Testis (tissue), 3 donors: ENCODE results near the gene PTGER2. TPM values are rescaled to one million over a fixed set of nuclear protein-coding genes. Genes with fewer than 3 reads are reported as not detected.

ENCODE experiments used
- DNase-seq: peaks from one replicate; pipeline ENCODE4 v3.0.0-alpha.2; 2019
- H3K27ac ChIP-seq, 2 donors: fragments of 200-600 bp; sonication (generic); one replicate each; pipeline ENCODE4 v1.5.1; 2019
- H3K27me3 ChIP-seq: fragments of 200-600 bp; sonication (generic); one replicate; pipeline ENCODE4 v1.5.1; 2019
- H3K36me3 ChIP-seq: fragments of 200-600 bp; sonication (generic); one replicate; pipeline ENCODE4 v1.5.1; 2017; ENCODE audit warnings: low read depth; ENCODE audit errors: missing control alignments
- H3K4me1 ChIP-seq: fragments of 200-600 bp; sonication (generic); one replicate; pipeline ENCODE4 v1.5.1; 2019
- H3K4me3 ChIP-seq, 2 donors: fragments of 200-600 bp; sonication (generic); one replicate each; pipeline ENCODE4 v1.5.1; 2017 to 2019
- H3K9me3 ChIP-seq: fragments of 200-600 bp; sonication (generic); one replicate; pipeline ENCODE4 v1.5.1; 2017
- POLR2A ChIP-seq: fragments of 450-650 bp; IDR thresholded peaks from one replicate; pipeline ENCODE4 v1.6.1; 2017; ENCODE audit warnings: antibody characterized with exemption, mild to moderate bottlenecking, moderate library complexity
- WGBS, 2 donors: methylation state at CpG; one replicate each; pipeline ENCODE4 v1.1.5; 2018; 5-methylcytosine and 5-hydroxymethylcytosine counted together
- intact Hi-C: fragments of 100-400 bp; cut with DNase I; formaldehyde crosslinking; loops from one replicate; pipeline ENCODE4 v1.15.1; 2023; ENCODE audit warnings: low total_unique reads
- polyA plus RNA-seq: library from polyadenylated mRNA; stranded (reverse); fragments of 350-450 nt; fragmentation: Illumina TruSeq; extraction: RNeasy Lipid Tissue Mini Kit (QIAGEN cat#74804); gene quantifications from one replicate; pipeline ENCODE4 v1.2.3, GENCODE V29; 2014; ENCODE audit warnings: low read depth, low replicate concordance; ENCODE audit not compliant: insufficient read depth
- total RNA-seq, 2 donors: library from RNA; depleted of rRNA; stranded (reverse); fragments of >200 nt; gene quantifications; one replicate each; pipeline ENCODE4 v1.2.3, GENCODE V29; 2016
- TF ChIP-seq, protein P1 (sequence below), 3 experiments: fragments of 450-650 bp in 2 of 3; fragments of 200-600 bp in 1 of 3; sonication (generic) in 1 of 3; IDR thresholded peaks; one replicate each; pipeline ENCODE4 v1.5.1; 2016 to 2019; ENCODE audit warnings: antibody characterized with exemption in 3 of 3, mild to moderate bottlenecking in 2 of 3, moderate library complexity in 1 of 3

Gene PTGER2
- total and polyA plus RNA-seq, 3 donors from 2014 or later, result 2.7 to 5.3 (median 4.0) TPM

DNA sequence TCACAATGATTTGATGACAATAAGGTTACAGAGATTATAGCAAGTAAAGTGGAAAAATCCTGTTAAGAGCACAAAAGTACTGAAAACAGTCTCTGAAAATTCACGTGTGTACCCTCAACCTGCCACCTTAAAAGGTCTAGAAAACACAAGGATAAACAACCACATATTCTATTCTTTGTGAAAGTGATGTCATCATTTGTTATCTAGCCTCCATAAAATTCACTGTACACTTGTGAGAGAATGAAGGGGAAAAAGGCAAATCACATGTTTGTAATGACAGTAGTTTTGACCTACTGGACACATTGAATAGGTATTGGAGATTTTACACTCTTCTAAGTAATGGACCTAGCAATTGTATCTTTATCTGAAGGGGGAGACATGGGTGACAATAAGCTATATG, 42.6 kb upstream of the PTGER2 start:
- intact Hi-C loops, result no loop called here
- H3K27me3 ChIP-seq, result no peaks in the 10 kb centered on the region
- H3K9me3 ChIP-seq, result no peaks in the 10 kb centered on the region
- H3K27ac ChIP-seq, result no peak overlapping the region
- 97 to 98% methylated on average over 1 of the region's 1 CpG for WGBS, 2 donors
- H3K4me3 ChIP-seq, result no peak overlapping the region
- peaks cover 6% of the 10 kb centered on the region for H3K4me1 ChIP-seq
- H3K36me3 ChIP-seq, result no peaks in the 10 kb centered on the region
- TF ChIP-seq POLR2A, result no peak
- TF ChIP-seq, protein P1, sequence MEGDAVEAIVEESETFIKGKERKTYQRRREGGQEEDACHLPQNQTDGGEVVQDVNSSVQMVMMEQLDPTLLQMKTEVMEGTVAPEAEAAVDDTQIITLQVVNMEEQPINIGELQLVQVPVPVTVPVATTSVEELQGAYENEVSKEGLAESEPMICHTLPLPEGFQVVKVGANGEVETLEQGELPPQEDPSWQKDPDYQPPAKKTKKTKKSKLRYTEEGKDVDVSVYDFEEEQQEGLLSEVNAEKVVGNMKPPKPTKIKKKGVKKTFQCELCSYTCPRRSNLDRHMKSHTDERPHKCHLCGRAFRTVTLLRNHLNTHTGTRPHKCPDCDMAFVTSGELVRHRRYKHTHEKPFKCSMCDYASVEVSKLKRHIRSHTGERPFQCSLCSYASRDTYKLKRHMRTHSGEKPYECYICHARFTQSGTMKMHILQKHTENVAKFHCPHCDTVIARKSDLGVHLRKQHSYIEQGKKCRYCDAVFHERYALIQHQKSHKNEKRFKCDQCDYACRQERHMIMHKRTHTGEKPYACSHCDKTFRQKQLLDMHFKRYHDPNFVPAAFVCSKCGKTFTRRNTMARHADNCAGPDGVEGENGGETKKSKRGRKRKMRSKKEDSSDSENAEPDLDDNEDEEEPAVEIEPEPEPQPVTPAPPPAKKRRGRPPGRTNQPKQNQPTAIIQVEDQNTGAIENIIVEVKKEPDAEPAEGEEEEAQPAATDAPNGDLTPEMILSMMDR (IDR thresholded peaks at IDR 0.05), result no peak
- no peak for DNase-seq

DNA sequence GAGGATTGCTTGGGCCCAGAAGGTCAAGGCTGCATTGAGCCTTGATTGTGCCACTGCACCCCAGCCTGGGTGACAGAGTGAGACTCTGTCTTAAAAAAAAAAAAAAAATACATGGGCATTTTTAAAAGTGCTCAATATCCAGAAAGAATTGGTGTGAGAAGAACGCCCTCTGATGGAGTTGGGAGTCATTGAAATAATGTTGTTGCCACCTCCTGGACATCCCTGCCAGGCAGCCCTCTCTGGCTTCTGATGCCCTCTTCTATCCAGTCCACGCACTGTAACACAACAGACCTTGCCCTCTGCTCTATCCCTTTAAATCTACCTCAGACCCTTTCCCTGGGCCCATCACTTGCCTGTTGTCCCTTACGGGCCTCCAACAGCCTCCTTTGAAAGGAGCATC, 41.7 kb upstream of the PTGER2 start:
- WGBS, 2 donors, result 76 to 81% methylated on average over 3 of the region's 3 CpGs
- intact Hi-C loops, result no loop called here
- no peaks in the 10 kb centered on the region for H3K27me3 ChIP-seq

DNA sequence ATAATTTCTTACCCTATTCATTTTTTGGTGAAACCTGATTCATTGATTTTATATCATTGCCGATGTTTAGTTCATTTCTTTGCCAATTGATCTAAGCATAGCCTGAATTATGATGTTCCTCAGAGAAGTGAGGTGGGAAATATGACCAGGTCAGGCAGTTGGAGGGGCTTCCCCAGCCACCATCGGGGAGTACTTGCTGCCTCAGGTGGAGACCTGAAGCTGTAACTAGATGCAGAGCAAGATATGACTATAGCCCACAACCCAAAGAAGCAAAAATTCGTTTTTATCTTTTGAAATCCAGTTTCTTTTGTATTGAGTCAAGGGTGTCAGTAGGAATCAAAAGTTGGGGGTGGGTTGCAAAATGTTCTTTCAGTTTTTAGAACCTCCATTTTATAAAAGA, 38.7 kb upstream of the PTGER2 start:
- no peak for DNase-seq
- TF ChIP-seq, protein P1 (IDR thresholded peaks at IDR 0.05), result no peak
- no peak for TF ChIP-seq POLR2A
- H3K4me1 ChIP-seq, result no peaks in the 10 kb centered on the region
- no peaks in the 10 kb centered on the region for H3K27me3 ChIP-seq
- 39 to 47% methylated on average over 3 of the region's 3 CpGs for WGBS, 2 donors
- H3K36me3 ChIP-seq, result no peaks in the 10 kb centered on the region
- H3K4me3 ChIP-seq, result no peak overlapping the region
- intact Hi-C loops, result no loop called here
- H3K9me3 ChIP-seq, result no peaks in the 10 kb centered on the region
- no peak overlapping the region for H3K27ac ChIP-seq

More for the DNA sequence above, 41.7 kb upstream of the PTGER2 start:
- TF ChIP-seq, protein P1 (IDR thresholded peaks at IDR 0.05), result peak in 1 of 3 experiments; percentile 7
- TF ChIP-seq POLR2A, result no peak
- no peak for DNase-seq
- H3K4me1 ChIP-seq, result peaks cover 6% of the 10 kb centered on the region
- no peak overlapping the region for H3K4me3 ChIP-seq
- no peaks in the 10 kb centered on the region for H3K9me3 ChIP-seq
- H3K27ac ChIP-seq, result no peak overlapping the region
- no peaks in the 10 kb centered on the region for H3K36me3 ChIP-seq

DNA sequence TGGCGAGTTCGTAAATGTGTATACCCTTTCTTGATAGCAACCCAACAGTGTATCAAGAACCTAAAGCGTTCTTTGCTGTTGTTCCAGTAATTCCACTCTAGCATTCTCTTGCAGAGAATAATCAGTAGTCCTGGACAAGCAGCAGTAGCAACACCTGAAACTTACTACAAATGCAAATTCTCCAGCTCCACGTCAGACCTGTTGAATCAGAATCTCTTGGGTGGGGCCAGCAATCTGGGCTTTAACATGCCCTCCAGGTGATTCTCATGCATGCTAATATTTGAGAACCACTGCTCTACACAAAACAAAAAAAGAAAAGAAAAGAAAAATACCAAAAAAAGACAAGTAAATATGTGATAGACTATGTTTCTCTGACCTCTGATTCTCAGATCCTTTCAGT, 36.6 kb upstream of the PTGER2 start:
- TF ChIP-seq, protein P1 (IDR thresholded peaks at IDR 0.05), result no peak
- TF ChIP-seq POLR2A, result no peak
- DNase-seq, result no peak
- Histone ChIP-seq H3K27ac (no peak overlapping the region), H3K4me1 (no peaks in the 10 kb centered on the region), H3K36me3 (no peaks in the 10 kb centered on the region), H3K27me3 (no peaks in the 10 kb centered on the region), H3K9me3 (no peaks in the 10 kb centered on the region), H3K4me3 (no peak overlapping the region)
- 80 to 88% methylated on average over 4 of the region's 4 CpGs for WGBS, 2 donors
- intact Hi-C loops, result no loop called here

GRCh38 chr14:52279408-52279807, 34.7 kb upstream of the PTGER2 start:
- Histone ChIP-seq H3K9me3 (no peaks in the 10 kb centered on the region), H3K36me3 (no peaks in the 10 kb centered on the region), H3K27ac (no peak overlapping the region), H3K27me3 (no peaks in the 10 kb centered on the region), H3K4me3 (no peak overlapping the region), H3K4me1 (no peaks in the 10 kb centered on the region)
- 46 to 63% methylated on average over 3 of the region's 3 CpGs for WGBS, 2 donors
- no peak for TF ChIP-seq POLR2A
- TF ChIP-seq, protein P1 (IDR thresholded peaks at IDR 0.05), result no peak
- intact Hi-C loops, result no loop called here
- no peak for DNase-seq
